ENCODE data around the gene CABLES2.

CABLES2 gene

GRCh38 chr20:62370807-62371587 is 36.1 kb downstream of the CABLES2 start:
- peaks cover 16% of the 10 kb centered on the region for H3K4me1 ChIP-seq (ENCODE audit: low read length)
- H2AFZ ChIP-seq (ENCODE audit: low read depth, low read length), result no peak overlapping the region
- H3K9me3 ChIP-seq (ENCODE audit: insufficient read depth, low read length), result no peaks in the 10 kb centered on the region
- no peak overlapping the region for H3K27ac ChIP-seq (ENCODE audit: low read length)
- H3K4me3 ChIP-seq (ENCODE audit: low read length), result no peak overlapping the region
- no peaks in the 10 kb centered on the region for H4K20me1 ChIP-seq (ENCODE audit: insufficient read depth, low read length)
- H3K27me3 ChIP-seq (ENCODE audit: low read depth, low read length), result peaks cover 25% of the 10 kb centered on the region
- H3K79me2 ChIP-seq (ENCODE audit: low read length), result no peaks in the 10 kb centered on the region
- H3K36me3 ChIP-seq (replicated peaks; ENCODE audit: low read depth, low read length), result no peaks in the 10 kb centered on the region
- TF ChIP-seq EZH2phosphoT487 (IDR thresholded peaks at IDR 0.05; ENCODE audit: low read depth) (no peak), CTCF (IDR thresholded peaks at IDR 0.05; ENCODE audit: low read depth, low read length) (no peak)
- no peak overlapping the region for H3K9ac ChIP-seq (ENCODE audit: low read length)
- no peak overlapping the region for H3K4me2 ChIP-seq (ENCODE audit: low read length)

- Histone ChIP-seq H2AFZ (ENCODE audit: low read depth, low read length) (no peak overlapping the region), H4K20me1 (ENCODE audit: insufficient read depth, low read length) (0 out of 2 replicates have a peak, but pooled peaks cover 2% of the 10 kb centered on the region), H3K4me3 (ENCODE audit: low read length) (no peak overlapping the region), H3K27ac (ENCODE audit: low read length) (no peak overlapping the region), H3K9me3 (ENCODE audit: insufficient read depth, low read length) (no peaks in the 10 kb centered on the region), H3K4me1 (ENCODE audit: low read length) (peaks cover 22% of the 10 kb centered on the region), H3K79me2 (ENCODE audit: low read length) (no peaks in the 10 kb centered on the region), H3K27me3 (ENCODE audit: low read depth, low read length) (peaks cover 25% of the 10 kb centered on the region), H3K36me3 (replicated peaks; ENCODE audit: low read depth, low read length) (no peaks in the 10 kb centered on the region), H3K4me2 (ENCODE audit: low read length) (no peak overlapping the region), H3K9ac (ENCODE audit: low read length) (no peak overlapping the region)
- TF ChIP-seq CTCF (IDR thresholded peaks at IDR 0.05; ENCODE audit: low read depth, low read length) (no peak), EZH2phosphoT487 (IDR thresholded peaks at IDR 0.05; ENCODE audit: low read depth) (no peak)
Measured at GRCh38 chr20:62370115-62370806, 36.8 kb downstream of the CABLES2 start.

GRCh38 chr20:62369815-62370114 is 37.3 kb downstream of the CABLES2 start:
- Histone ChIP-seq H3K9me3 (ENCODE audit: insufficient read depth, low read length) (no peaks in the 10 kb centered on the region), H4K20me1 (ENCODE audit: insufficient read depth, low read length) (0 out of 2 replicates have a peak, but pooled peaks cover 5% of the 10 kb centered on the region), H3K27ac (ENCODE audit: low read length) (no peak overlapping the region), H3K36me3 (replicated peaks; ENCODE audit: low read depth, low read length) (no peaks in the 10 kb centered on the region), H3K27me3 (ENCODE audit: low read depth, low read length) (peaks cover 25% of the 10 kb centered on the region), H3K4me3 (ENCODE audit: low read length) (no peak overlapping the region), H3K4me1 (ENCODE audit: low read length) (peaks cover 22% of the 10 kb centered on the region), H3K79me2 (ENCODE audit: low read length) (no peaks in the 10 kb centered on the region), H3K9ac (ENCODE audit: low read length) (no peak overlapping the region), H2AFZ (ENCODE audit: low read depth, low read length) (no peak overlapping the region), H3K4me2 (ENCODE audit: low read length) (no peak overlapping the region)
- TF ChIP-seq CTCF (IDR thresholded peaks at IDR 0.05; ENCODE audit: low read depth, low read length), result no peak
- TF ChIP-seq EZH2phosphoT487 (IDR thresholded peaks at IDR 0.05; ENCODE audit: low read depth), result no peak

GRCh38 chr20:62368976-62369814 is 37.9 kb downstream of the CABLES2 start:
- H2AFZ ChIP-seq (ENCODE audit: low read depth, low read length), result no peak overlapping the region
- H3K79me2 ChIP-seq (ENCODE audit: low read length), result no peaks in the 10 kb centered on the region
- no peaks in the 10 kb centered on the region for H3K36me3 ChIP-seq (replicated peaks; ENCODE audit: low read depth, low read length)
- no peak overlapping the region for H3K27ac ChIP-seq (ENCODE audit: low read length)
- peaks cover 25% of the 10 kb centered on the region for H3K27me3 ChIP-seq (ENCODE audit: low read depth, low read length)
- peaks cover 22% of the 10 kb centered on the region for H3K4me1 ChIP-seq (ENCODE audit: low read length)
- no peak overlapping the region for H3K9ac ChIP-seq (ENCODE audit: low read length)
- H3K9me3 ChIP-seq (ENCODE audit: insufficient read depth, low read length), result no peaks in the 10 kb centered on the region
- peak; percentile 11; the same call in 1 of the 2 replicates for TF ChIP-seq CTCF (IDR thresholded peaks at IDR 0.05; ENCODE audit: low read depth, low read length)
- TF ChIP-seq EZH2phosphoT487 (IDR thresholded peaks at IDR 0.05; ENCODE audit: low read depth), result no peak
- no peak overlapping the region for H3K4me3 ChIP-seq (ENCODE audit: low read length)
- no peak overlapping the region for H3K4me2 ChIP-seq (ENCODE audit: low read length)
- 0 out of 2 replicates have a peak, but pooled peaks cover 7% of the 10 kb centered on the region for H4K20me1 ChIP-seq (ENCODE audit: insufficient read depth, low read length)
